Thymus (tissue), 11 donors: ENCODE results near the gene CPA5. TPM values are rescaled to one million over a fixed set of nuclear protein-coding genes. Genes with fewer than 3 reads are reported as not detected.
A peak's percentile ranks its signal among the peaks of the same experiment; 100 is the strongest.
"Not testable (repeated sequence)": the region's sequence is repeated elsewhere in the genome, so short reads cannot be mapped to it uniquely, and the experiment has no call there.

Experiments
- DNase-seq, 9 donors: peaks; one replicate each; pipeline ENCODE4 v3.0.0-alpha.2; 2013; ENCODE audit warnings: low spot score in 9 of 9, low read depth in 6 of 9, missing footprints in 1 of 9
- H3K27ac ChIP-seq, 2 donors: one replicate each; pipeline ENCODE4 v1.5.1; 2013; ENCODE audit warnings: control low read depth in 1 of 2, low read depth in 1 of 2, low read length in 1 of 2, mild to moderate bottlenecking in 1 of 2, moderate library complexity in 1 of 2
- H3K27me3 ChIP-seq, 2 donors: one replicate each; pipeline ENCODE4 v1.5.1; 2013; ENCODE audit warnings: low read length in 1 of 2; ENCODE audit not compliant: control insufficient read depth in 2 of 2, insufficient read depth in 1 of 2
- H3K36me3 ChIP-seq, 2 donors: one replicate each; pipeline ENCODE4 v1.5.1; 2013; ENCODE audit warnings: low read length in 1 of 2, mild to moderate bottlenecking in 1 of 2, moderate library complexity in 1 of 2; ENCODE audit not compliant: control insufficient read depth in 2 of 2, insufficient read depth in 2 of 2
- H3K4me1 ChIP-seq, 2 donors: one replicate each; pipeline ENCODE4 v1.5.1; 2013; ENCODE audit warnings: low read length in 2 of 2; ENCODE audit not compliant: control insufficient read depth in 2 of 2, insufficient read depth in 2 of 2
- H3K4me3 ChIP-seq, 2 donors: one replicate each; pipeline ENCODE4 v1.5.1; 2013; ENCODE audit warnings: low read length in 2 of 2, control low read depth in 1 of 2, mild to moderate bottlenecking in 1 of 2
- H3K9me3 ChIP-seq, 2 donors: one replicate each; pipeline ENCODE4 v1.5.1; 2013; ENCODE audit warnings: low read length in 1 of 2, mild to moderate bottlenecking in 1 of 2; ENCODE audit not compliant: control insufficient read depth in 2 of 2, insufficient read depth in 1 of 2
- WGBS: extraction: QIAGEN DNeasy Blood & Tissue Kit; methylation state at CpG from one replicate; pipeline ENCODE4 v1.1.7; 2013; 5-methylcytosine and 5-hydroxymethylcytosine counted together
- polyA plus RNA-seq: library from polyadenylated mRNA; stranded (reverse); fragments of 200-250 nt; gene quantifications from one replicate; pipeline ENCODE4 v1.2.3, GENCODE V29; 2013
- total RNA-seq: library from RNA; stranded (reverse); fragments of 120-200 nt; gene quantifications from one replicate; pipeline ENCODE4 v1.2.4, GENCODE V29; 2013
- donor health status: healthy.

CPA5 gene
- total and polyA plus RNA-seq, 2 donors = 6.7 to 17.2 TPM

GRCh38 chr7:130303127-130303526, 41.5 kb upstream of the CPA5 start:
- WGBS = 75% methylated on average over 2 of the region's 2 CpGs
- no peak for DNase-seq
- H3K9me3 ChIP-seq = peaks cover 0 to 7% of the 10 kb centered on the region in 2 donors

GRCh38 chr7:130303551-130303950, 41.1 kb upstream of the CPA5 start:
- peaks cover 0 to 20% of the 10 kb centered on the region in 2 donors for H3K4me1 ChIP-seq
- H3K4me3 ChIP-seq = no peak overlapping the region
- no peaks in the 10 kb centered on the region for H3K27me3 ChIP-seq
- 13% methylated on average over 5 of the region's 5 CpGs for WGBS
- H3K9me3 ChIP-seq = peaks cover 0 to 7% of the 10 kb centered on the region in 2 donors
- H3K36me3 ChIP-seq = no peaks in the 10 kb centered on the region
- peak in 1 of 9 donors; percentile 33 for DNase-seq
- H3K27ac ChIP-seq = no peak overlapping the region

More at GRCh38 chr7:130303127-130303526, 41.5 kb upstream of the CPA5 start:
- H3K4me3 ChIP-seq = no peak overlapping the region
- H3K27me3 ChIP-seq = no peaks in the 10 kb centered on the region
- H3K27ac ChIP-seq = no peak overlapping the region
- H3K4me1 ChIP-seq = peaks cover 0 to 20% of the 10 kb centered on the region in 2 donors
- H3K36me3 ChIP-seq = no peaks in the 10 kb centered on the region

DNA sequence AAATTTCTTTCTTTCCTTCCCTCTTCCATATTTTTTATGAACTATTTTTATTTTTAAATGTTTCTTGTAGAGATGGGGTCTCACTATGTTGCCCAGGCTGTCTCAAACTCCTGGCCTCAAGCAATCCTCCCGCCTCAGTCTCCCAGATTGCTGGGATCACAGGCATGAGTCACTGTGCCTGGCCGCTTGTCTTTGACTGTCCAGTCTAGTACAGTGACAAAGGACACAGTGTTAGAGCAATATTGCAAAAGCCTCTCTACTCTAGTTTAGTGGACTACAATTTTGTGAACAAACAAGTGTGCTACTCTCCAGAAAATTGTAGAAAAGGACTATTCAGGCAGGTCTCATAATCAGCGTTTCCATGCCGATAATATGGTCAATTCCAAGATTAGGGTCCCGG, 40.6 kb upstream of the CPA5 start:
- WGBS = 98% methylated on average over 5 of the region's 5 CpGs
- Histone ChIP-seq H3K4me3 (no peak overlapping the region), H3K36me3 (no peaks in the 10 kb centered on the region), H3K4me1 (peaks cover 0 to 19% of the 10 kb centered on the region in 2 donors), H3K27me3 (no peaks in the 10 kb centered on the region), H3K27ac (no peak overlapping the region), H3K9me3 (peaks cover 0 to 7% of the 10 kb centered on the region in 2 donors)
- DNase-seq = no peak

- WGBS = 99% methylated on average over 3 of the region's 3 CpGs
- H3K4me3 ChIP-seq = no peak overlapping the region
- DNase-seq = no peak
- H3K9me3 ChIP-seq = peaks cover 0 to 7% of the 10 kb centered on the region in 2 donors
- no peak overlapping the region for H3K27ac ChIP-seq
- peaks cover 0 to 18% of the 10 kb centered on the region in 2 donors for H3K4me1 ChIP-seq
- no peaks in the 10 kb centered on the region for H3K27me3 ChIP-seq
- no peaks in the 10 kb centered on the region for H3K36me3 ChIP-seq
These were observed 39.7 kb upstream of the CPA5 start for GRCh38 chr7:130304878-130305277.

- Histone ChIP-seq H3K9me3 (peaks cover 0 to 4% of the 10 kb centered on the region in 2 donors), H3K27ac (no peak overlapping the region), H3K36me3 (no peaks in the 10 kb centered on the region), H3K4me3 (no peak overlapping the region), H3K4me1 (peaks cover 0 to 20% of the 10 kb centered on the region in 2 donors), H3K27me3 (no peaks in the 10 kb centered on the region)
- no peak for DNase-seq
- 97% methylated on average over 21 of the region's 21 CpGs for WGBS
These were observed 39.1 kb upstream of the CPA5 start for GRCh38 chr7:130305433-130306042.

DNA sequence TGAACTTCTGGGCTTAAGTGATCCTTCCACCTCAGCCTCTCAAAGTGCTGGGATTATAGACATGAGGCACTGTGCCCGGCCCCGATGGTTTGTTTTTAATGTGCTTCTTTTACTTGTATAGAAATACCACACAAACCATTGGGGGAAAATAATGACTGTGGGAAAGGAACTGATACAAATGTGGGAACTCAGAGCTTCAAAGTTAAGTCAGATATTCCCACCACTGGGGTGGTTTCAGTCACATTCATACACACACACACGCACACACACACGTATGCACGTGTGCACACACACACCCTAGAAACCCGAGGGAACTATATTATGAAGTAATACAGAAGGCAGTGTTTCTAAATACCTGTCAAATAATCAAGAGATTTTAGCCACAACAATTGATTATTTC, 34.6 kb upstream of the CPA5 start:
- Histone ChIP-seq H3K27me3 (no peaks in the 10 kb centered on the region), H3K4me3 (no peak overlapping the region), H3K4me1 (peaks cover 4 to 28% of the 10 kb centered on the region in 2 donors), H3K27ac (peak overlapping the region in 1 of 2 donors; percentile 68), H3K9me3 (no peaks in the 10 kb centered on the region), H3K36me3 (no peaks in the 10 kb centered on the region)
- WGBS = 16% methylated on average over 6 of the region's 6 CpGs
- DNase-seq = no peak

GRCh38 chr7:130314305-130314704, 30.3 kb upstream of the CPA5 start:
- Histone ChIP-seq H3K36me3 (no peaks in the 10 kb centered on the region), H3K9me3 (no peaks in the 10 kb centered on the region), H3K4me1 (peaks cover 4 to 20% of the 10 kb centered on the region in 2 donors), H3K27ac (no peak overlapping the region), H3K27me3 (no peaks in the 10 kb centered on the region), H3K4me3 (no peak overlapping the region)
- WGBS = 97% methylated on average over 6 of the region's 6 CpGs
- DNase-seq = no peak

GRCh38 chr7:130319541-130319940, 25.1 kb upstream of the CPA5 start:
- Histone ChIP-seq H3K27ac (no peak overlapping the region), H3K27me3 (no peaks in the 10 kb centered on the region), H3K9me3 (no peaks in the 10 kb centered on the region), H3K4me1 (no peaks in the 10 kb centered on the region), H3K36me3 (no peaks in the 10 kb centered on the region), H3K4me3 (no peak overlapping the region)
- 100% methylated on average over 1 of the region's 1 CpG for WGBS
- DNase-seq = no peak

GRCh38 chr7:130321542-130322229, 22.9 kb upstream of the CPA5 start:
- WGBS = 94% methylated on average over 3 of the region's 3 CpGs
- H3K27ac ChIP-seq, H3K4me1 ChIP-seq, DNase-seq, H3K9me3 ChIP-seq, H3K4me3 ChIP-seq, H3K36me3 ChIP-seq, H3K27me3 ChIP-seq: not testable (repeated sequence)
